H9 (cell line): ENCODE measurements around the gene LECT2. TPM values are rescaled to one million over a fixed set of nuclear protein-coding genes. Genes with fewer than 3 reads are reported as not detected.

Source experiments
- DNase-seq: peaks from one replicate; pipeline ENCODE4 v3.0.0-alpha.2; 2017
- H2AFZ ChIP-seq: one replicate; pipeline ENCODE4 v1.6.1; 2013; ENCODE audit warnings: mild to moderate bottlenecking, low read length, control low read depth, moderate library complexity
- H2AK5ac ChIP-seq: 2 replicates; pipeline ENCODE4 v1.6.1; 2013; ENCODE audit warnings: low read length, control low read depth, mixed read lengths; ENCODE audit not compliant: insufficient read length
- H2BK120ac ChIP-seq: one replicate; pipeline ENCODE4 v1.6.1; 2013; ENCODE audit warnings: low read depth, mild to moderate bottlenecking, low read length, control low read depth, inconsistent platforms; ENCODE audit not compliant: poor library complexity, severe bottlenecking
- H2BK12ac ChIP-seq: 2 replicates; pipeline ENCODE4 v1.6.1; 2013; ENCODE audit warnings: low read length, control low read depth, mixed read lengths, low read depth; ENCODE audit not compliant: insufficient read length
- H2BK15ac ChIP-seq: 2 replicates; pipeline ENCODE4 v1.6.1; 2013; ENCODE audit warnings: low read depth, low read length, control low read depth
- H2BK20ac ChIP-seq: one replicate; pipeline ENCODE4 v1.6.1; 2013; ENCODE audit warnings: low read depth, mild to moderate bottlenecking, low read length, control low read depth, inconsistent platforms; ENCODE audit not compliant: poor library complexity, severe bottlenecking
- H2BK5ac ChIP-seq: 2 replicates; pipeline ENCODE4 v1.6.1; 2013; ENCODE audit warnings: low read length, control low read depth, mixed read lengths; ENCODE audit not compliant: insufficient read length
- H3K14ac ChIP-seq: 2 replicates; pipeline ENCODE4 v1.6.1; 2013; ENCODE audit warnings: low read length, control low read depth; ENCODE audit not compliant: insufficient read depth
- H3K18ac ChIP-seq: 2 replicates; pipeline ENCODE4 v1.6.1; 2013; ENCODE audit warnings: low read depth, mild to moderate bottlenecking, mixed read lengths, low read length, control low read depth; ENCODE audit not compliant: insufficient read length
- H3K23ac ChIP-seq: 2 replicates; pipeline ENCODE4 v1.6.1; 2013; ENCODE audit warnings: low read length, control low read depth, mixed read lengths, low read depth; ENCODE audit not compliant: insufficient read length
- H3K23me2 ChIP-seq: 2 replicates; pipeline ENCODE4 v1.6.1; 2013; ENCODE audit warnings: low read depth, mild to moderate bottlenecking, mixed read lengths, low read length, control low read depth; ENCODE audit not compliant: insufficient read length, poor library complexity, severe bottlenecking
- H3K27ac ChIP-seq: 2 replicates; pipeline ENCODE4 v1.5.1; 2013; ENCODE audit warnings: low read length, control low read depth, mixed read lengths, low read depth; ENCODE audit not compliant: insufficient read length
- H3K27me3 ChIP-seq: 2 replicates; pipeline ENCODE4 v1.6.1; 2013; ENCODE audit warnings: low read length, control low read depth, inconsistent platforms; ENCODE audit not compliant: insufficient read depth
- H3K4ac ChIP-seq: 2 replicates; pipeline ENCODE4 v1.6.1; 2013; ENCODE audit warnings: low read depth, mild to moderate bottlenecking, control low read depth, inconsistent platforms, low read length, moderate library complexity
- H3K4me1 ChIP-seq: 2 replicates; pipeline ENCODE4 v1.6.1; 2013; ENCODE audit warnings: low read length, control low read depth, inconsistent platforms; ENCODE audit not compliant: insufficient read depth
- H3K4me2 ChIP-seq: 2 replicates; pipeline ENCODE4 v1.6.1; 2013; ENCODE audit warnings: low read length, control low read depth, mixed read lengths; ENCODE audit not compliant: insufficient read length, insufficient read depth
- H3K56ac ChIP-seq: 2 replicates; pipeline ENCODE4 v1.6.1; 2013; ENCODE audit warnings: low read depth, mild to moderate bottlenecking, mixed read lengths, low read length, control low read depth; ENCODE audit not compliant: insufficient read length
- H3K79me1 ChIP-seq: 2 replicates; pipeline ENCODE4 v1.6.1; 2013; ENCODE audit warnings: low read depth, mild to moderate bottlenecking, moderate library complexity, low read length, control low read depth, inconsistent platforms; ENCODE audit not compliant: insufficient read depth, poor library complexity, severe bottlenecking
- H3K79me2 ChIP-seq: 2 replicates; pipeline ENCODE4 v1.6.1; 2013; ENCODE audit warnings: low read length, control low read depth, inconsistent platforms; ENCODE audit not compliant: insufficient read depth
- H3K9ac ChIP-seq: 2 replicates; pipeline ENCODE4 v1.6.1; 2013; ENCODE audit warnings: low read length, control low read depth, mixed read lengths; ENCODE audit not compliant: insufficient read length; ENCODE audit errors: extremely low read depth
- H3K9me3 ChIP-seq: one replicate; pipeline ENCODE4 v1.6.1; 2013; ENCODE audit warnings: low read depth, low read length, inconsistent platforms; ENCODE audit not compliant: control insufficient read depth
- H3T11ph ChIP-seq: one replicate; pipeline ENCODE4 v1.6.1; 2013; ENCODE audit warnings: mild to moderate bottlenecking, low read length, control low read depth, inconsistent platforms
- H4K20me1 ChIP-seq: one replicate; pipeline ENCODE4 v1.6.1; 2013; ENCODE audit not compliant: control insufficient read depth, insufficient read length, insufficient read depth
- H4K5ac ChIP-seq: 2 replicates; pipeline ENCODE4 v1.6.1; 2013; ENCODE audit warnings: low read depth, mild to moderate bottlenecking, mixed read lengths, low read length, control low read depth; ENCODE audit not compliant: insufficient read length
- H4K8ac ChIP-seq: replicated peaks from 2 replicates; pipeline ENCODE4 v1.6.1; 2013; ENCODE audit warnings: low read length, control low read depth, mixed read lengths, low read depth; ENCODE audit not compliant: insufficient read length
- H4K91ac ChIP-seq: 2 replicates; pipeline ENCODE4 v1.6.1; 2013; ENCODE audit warnings: low read depth, mild to moderate bottlenecking, moderate library complexity, mixed read lengths, low read length, control low read depth; ENCODE audit not compliant: insufficient read length
- H3K27ac Mint-ChIP-seq, 3 experiments: 2 replicates in 2 of 3; 3 replicates in 1 of 3; pipeline ENCODE4 v1.8.0; 2020 to 2021; ENCODE audit warnings: mixed read lengths in 3 of 3, mild to moderate bottlenecking in 1 of 3, moderate library complexity in 1 of 3
- H3K27me3 Mint-ChIP-seq: 2 replicates; pipeline ENCODE4 v1.8.0; 2021; ENCODE audit warnings: low read depth, mild to moderate bottlenecking, moderate library complexity, mixed read lengths
- H3K36me3 Mint-ChIP-seq, 3 experiments: 2 replicates in 2 of 3; 3 replicates in 1 of 3; pipeline ENCODE4 v1.8.0; 2020 to 2021; ENCODE audit warnings: low read depth in 3 of 3, mixed read lengths in 3 of 3; ENCODE audit not compliant: insufficient read depth in 1 of 3
- H3K4me1 Mint-ChIP-seq, 2 experiments: 2 replicates each; pipeline ENCODE4 v1.8.0; 2020; ENCODE audit warnings: mixed read lengths in 2 of 2
- H3K4me3 Mint-ChIP-seq, 2 experiments: 2 replicates in 1 of 2; 3 replicates in 1 of 2; pipeline ENCODE4 v1.8.0; 2020 to 2021; ENCODE audit warnings: mild to moderate bottlenecking in 2 of 2, mixed read lengths in 2 of 2, moderate library complexity in 1 of 2
- H3K9me3 Mint-ChIP-seq, 2 experiments: 2 replicates in 1 of 2; 3 replicates in 1 of 2; pipeline ENCODE4 v1.8.0; 2020; ENCODE audit warnings: mild to moderate bottlenecking in 2 of 2, mixed read lengths in 2 of 2, moderate library complexity in 1 of 2
- CTCF ChIP-seq: fragments of 200-600 bp; sonication (generic); conservative IDR thresholded peaks from 3 replicates; pipeline ENCODE4 v1.8.0; 2021; ENCODE audit warnings: antibody characterized with exemption, mild to moderate bottlenecking
- WGBS: extraction: QIAGEN DNeasy Blood & Tissue Kit; methylation state at CpG from one replicate; pipeline ENCODE4 v1.1.7; 2013; ENCODE audit warnings: missing lambda C conversion rate, low lambda C conversion rate, mixed read lengths; ENCODE audit not compliant: insufficient read length; ENCODE audit errors: extremely low coverage; 5-methylcytosine and 5-hydroxymethylcytosine counted together
- total RNA-seq: library from RNA; stranded (reverse); gene quantifications from 2 replicates; pipeline ENCODE4 v1.2.1, GENCODE V29; 2021

The LECT2 gene
- total RNA-seq, 1 experiment from 2014 or later = not detected

GRCh38 chr5:135951807-135952206 lies 3.0 kb downstream of the LECT2 start:
- H3K9ac ChIP-seq = no peak overlapping the region
- H3K4ac ChIP-seq = no peak overlapping the region
- H3K56ac ChIP-seq = no peak overlapping the region
- H2AK5ac ChIP-seq = no peak overlapping the region
- no peaks in the 10 kb centered on the region for H3K27me3 ChIP-seq
- H2BK120ac ChIP-seq = no peak overlapping the region
- no peak overlapping the region for H3K4me2 ChIP-seq
- no peaks in the 10 kb centered on the region for H3K9me3 ChIP-seq
- no peak overlapping the region for H3K27ac ChIP-seq
- no peak overlapping the region for H4K5ac ChIP-seq
- no peak overlapping the region for H3K4me3 Mint-ChIP-seq
- no peak overlapping the region for H2BK5ac ChIP-seq
- H3K23ac ChIP-seq = no peak overlapping the region
- no CpG with 5 or more reads among the region's 6 CpGs for WGBS
- H3K79me1 ChIP-seq = no peaks in the 10 kb centered on the region
- no peaks in the 10 kb centered on the region for H3K79me2 ChIP-seq
- H4K20me1 ChIP-seq = no peaks in the 10 kb centered on the region
- no peaks in the 10 kb centered on the region for H3K4me1 ChIP-seq
- H3K4me1 Mint-ChIP-seq = no peaks in the 10 kb centered on the region
- no peak overlapping the region for H3T11ph ChIP-seq
- no peak overlapping the region for H3K27ac Mint-ChIP-seq
- DNase-seq = no peak
- no peaks in the 10 kb centered on the region for H3K36me3 Mint-ChIP-seq
- no peak for TF ChIP-seq CTCF
- H3K14ac ChIP-seq = no peak overlapping the region
- no peaks in the 10 kb centered on the region for H3K9me3 Mint-ChIP-seq
- no peak overlapping the region for H2BK12ac ChIP-seq
- no peaks in the 10 kb centered on the region for H3K23me2 ChIP-seq
- H3K27me3 Mint-ChIP-seq = peaks cover 28% of the 10 kb centered on the region
- no peak overlapping the region for H2BK20ac ChIP-seq
- H4K8ac ChIP-seq = no peak overlapping the region
- no peak overlapping the region for H4K91ac ChIP-seq
- no peak overlapping the region for H2BK15ac ChIP-seq
- H2AFZ ChIP-seq = no peak overlapping the region
- no peak overlapping the region for H3K18ac ChIP-seq
